Suppressor macrophage (primary cell): ENCODE measurements around the gene SLC35G3.
"Not testable (repeated sequence)": the region's sequence is repeated elsewhere in the genome, so short reads cannot be mapped to it uniquely, and the experiment has no call there.

Source experiments
- DNase-seq, 4 experiments: peaks; one replicate each; pipeline ENCODE4 v3.0.0-alpha.2; 2020 to 2022
- total RNA-seq, 17 experiments: gene quantifications; one replicate each; lab custom pipeline; 2026; ENCODE audit warnings: mixed read lengths in 6 of 17, inconsistent platforms in 3 of 17; lab: John Stamatoyannopoulos, UW

The SLC35G3 gene
- total RNA-seq: 0 to 1.2 (median 0) reads per million in 17 experiments

DNA sequence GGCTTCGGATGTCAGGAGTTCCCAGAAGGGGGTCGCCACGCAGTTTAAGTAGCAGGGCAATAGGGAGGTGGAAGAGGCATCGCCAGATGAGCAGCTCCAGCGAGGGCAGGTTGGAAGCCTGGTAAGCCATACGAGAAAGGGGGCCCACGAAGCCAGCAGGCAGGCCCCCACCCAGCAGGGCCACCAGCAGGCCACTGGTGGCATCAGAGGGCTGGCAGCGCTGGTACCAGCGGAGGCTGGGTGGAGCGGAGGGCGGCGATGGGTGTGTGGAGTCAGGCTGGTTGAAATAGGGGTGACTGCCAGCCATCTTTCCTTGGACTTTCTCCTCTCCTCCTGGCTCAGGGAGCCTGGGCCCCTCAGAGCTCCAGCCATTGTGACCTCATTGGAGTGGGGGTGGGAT is at the start of gene SLC35G3:
SLC35G3 (minus strand) TSS at position 393 of the 400 bp plus-strand sequence; CDS start at position 307, 86 bp downstream.
- DNase-seq: not testable (repeated sequence)

DNA sequence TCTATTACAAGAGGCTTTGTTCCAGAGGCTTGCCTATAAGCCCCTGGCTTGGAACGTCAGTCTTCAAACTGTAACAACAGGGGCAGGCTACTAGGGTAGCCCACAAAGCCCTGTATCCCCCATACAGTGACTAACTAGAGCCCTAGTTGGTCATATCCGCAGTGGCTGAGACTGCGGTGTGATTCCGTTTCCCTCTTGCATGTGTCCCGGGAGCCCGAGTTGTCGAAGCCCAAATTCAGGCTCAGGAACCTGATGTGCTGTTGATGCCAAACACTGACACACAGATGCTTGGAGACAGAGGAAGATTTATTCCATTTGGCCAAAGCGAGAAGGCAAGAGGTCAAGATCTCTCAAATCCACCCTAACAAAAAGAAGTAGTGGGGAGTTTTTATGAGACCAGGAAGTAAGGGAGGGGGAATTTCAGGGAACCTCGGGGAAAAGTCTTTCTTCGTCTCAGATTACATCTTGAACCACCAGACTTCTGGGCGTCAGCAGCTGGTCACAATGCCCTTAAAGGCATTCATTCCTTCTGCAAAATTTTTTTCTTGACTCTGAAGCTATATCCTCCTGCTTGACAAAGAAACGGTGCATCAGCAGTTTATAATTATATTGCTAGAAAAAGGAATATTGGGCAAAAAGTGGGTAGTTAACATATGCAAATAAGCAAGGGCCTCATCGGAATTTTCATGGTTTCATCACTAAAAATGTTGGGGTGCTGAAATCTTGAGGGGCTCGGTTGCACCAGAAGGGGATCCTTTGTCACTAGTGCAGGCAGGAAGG is 49.6 kb upstream of the SLC35G3 start:
- DNase-seq: peak; percentile 74 to 77 (median 74)

DNA sequence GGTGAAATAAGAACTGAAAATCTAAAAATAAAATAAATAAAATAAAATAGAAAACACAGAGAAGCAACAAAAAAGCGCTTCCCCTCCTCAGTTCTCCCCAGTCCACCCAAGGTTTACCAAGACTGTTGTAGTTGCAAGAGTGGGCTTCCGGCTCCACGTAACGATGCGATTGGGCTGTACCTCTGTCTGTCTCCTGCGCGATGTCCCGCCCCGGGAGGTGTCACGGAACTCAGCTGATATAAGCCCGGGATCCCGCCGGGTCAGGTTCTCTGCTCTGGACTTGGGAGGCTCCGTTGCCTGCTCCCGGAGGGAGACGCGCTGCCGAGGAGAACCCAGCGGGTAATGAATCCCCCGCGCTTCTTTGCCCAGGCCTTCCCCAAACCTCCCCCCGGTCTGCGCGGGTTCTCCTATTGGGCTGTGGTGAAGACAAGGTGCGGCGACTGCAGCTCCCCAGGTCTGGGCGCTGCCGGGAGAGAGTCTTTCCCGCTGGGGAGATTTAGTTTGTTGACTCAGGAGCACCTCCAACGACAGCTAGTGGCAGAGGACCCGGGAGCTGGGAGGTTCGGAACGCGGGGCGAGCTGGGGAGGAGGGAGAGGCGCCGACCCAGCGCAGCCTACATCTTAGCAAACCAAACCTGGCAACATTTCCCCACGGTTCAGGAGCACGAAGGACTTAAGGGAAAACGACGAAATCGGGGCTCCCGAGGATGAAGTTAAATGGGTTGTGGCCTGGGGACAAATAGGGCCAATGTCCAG is 48.8 kb upstream of the SLC35G3 start, which contains the start of gene SLFN5:
SLFN5 (plus strand) TSS at position 268 of the 756 bp plus-strand sequence. CDS start 15,619 bp downstream, outside the sequence.
- peak; percentile 96 to 97 (median 96) for DNase-seq

DNA sequence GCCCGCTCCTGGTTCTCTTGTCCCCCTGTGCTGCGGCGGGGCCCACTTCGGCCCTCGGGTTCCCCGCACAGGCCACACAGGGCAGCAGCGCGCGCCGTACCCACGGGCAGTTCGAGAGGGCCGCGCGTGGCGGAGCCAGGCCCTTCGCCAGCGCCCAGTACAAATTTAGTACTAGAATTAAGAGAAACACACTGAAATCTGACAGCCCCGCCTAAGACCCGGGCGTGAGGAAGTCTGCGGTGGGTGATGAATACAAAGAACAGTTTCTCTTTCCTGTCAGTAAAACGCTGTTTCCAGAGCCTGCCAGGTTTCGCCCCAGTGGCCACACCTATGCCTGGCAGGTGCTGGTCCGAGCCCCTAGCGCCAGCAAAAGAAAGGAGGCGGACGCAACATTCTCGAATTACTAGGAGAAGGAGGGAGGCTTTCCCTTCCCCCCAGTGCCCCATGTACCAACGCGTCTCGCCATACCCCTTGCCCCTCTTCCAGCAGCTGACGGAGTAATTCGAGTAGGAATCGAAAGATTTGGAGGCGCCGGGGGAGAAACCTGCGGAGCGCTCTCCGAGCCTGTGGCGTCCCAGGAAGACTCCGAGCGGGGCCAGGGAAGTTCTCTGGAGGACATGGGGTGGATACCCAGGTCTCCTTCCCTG is 48.1 kb upstream of the SLC35G3 start:
- peak; percentile 44 to 71 (median 68) for DNase-seq

DNA sequence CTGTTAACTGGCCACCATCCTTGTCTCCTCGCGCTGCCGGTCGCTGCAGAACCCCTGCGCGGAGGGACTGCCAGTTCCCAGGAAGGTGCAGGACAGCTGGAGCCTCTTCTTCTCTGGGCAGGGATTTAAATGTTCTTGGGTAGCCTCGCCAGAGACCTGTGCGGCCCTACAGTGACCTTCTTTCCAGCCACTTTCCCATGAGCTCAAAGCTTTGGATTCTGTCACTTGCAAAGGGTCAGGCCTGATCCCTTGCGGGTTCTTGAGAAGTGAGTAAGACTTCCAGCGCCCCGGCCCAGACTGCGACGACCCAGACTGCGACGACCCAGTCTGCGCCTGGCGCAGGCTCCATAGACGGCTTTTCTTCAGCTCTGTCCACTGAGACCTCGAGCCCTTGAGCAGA is 47.3 kb upstream of the SLC35G3 start:
- DNase-seq: no peak

DNA sequence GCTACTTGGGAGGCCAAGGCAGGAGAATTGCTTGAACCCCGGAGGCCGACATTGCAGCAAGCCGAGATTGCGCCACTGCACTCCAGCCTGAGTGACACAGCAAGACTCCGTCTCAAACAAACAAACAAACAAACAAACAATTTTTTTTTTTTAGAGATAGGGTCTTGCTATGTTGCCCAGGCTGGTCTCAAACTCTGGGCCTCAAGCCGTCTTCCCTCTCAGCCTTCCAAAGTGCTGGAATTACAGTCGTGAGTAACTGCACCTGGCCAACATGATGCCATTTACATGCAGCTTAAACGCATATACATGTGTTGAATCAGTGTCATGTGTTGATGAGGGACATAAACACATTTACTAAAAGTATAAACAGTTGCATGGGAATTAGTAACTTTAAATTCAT is 46.7 kb upstream of the SLC35G3 start:
- DNase-seq: no peak

DNA sequence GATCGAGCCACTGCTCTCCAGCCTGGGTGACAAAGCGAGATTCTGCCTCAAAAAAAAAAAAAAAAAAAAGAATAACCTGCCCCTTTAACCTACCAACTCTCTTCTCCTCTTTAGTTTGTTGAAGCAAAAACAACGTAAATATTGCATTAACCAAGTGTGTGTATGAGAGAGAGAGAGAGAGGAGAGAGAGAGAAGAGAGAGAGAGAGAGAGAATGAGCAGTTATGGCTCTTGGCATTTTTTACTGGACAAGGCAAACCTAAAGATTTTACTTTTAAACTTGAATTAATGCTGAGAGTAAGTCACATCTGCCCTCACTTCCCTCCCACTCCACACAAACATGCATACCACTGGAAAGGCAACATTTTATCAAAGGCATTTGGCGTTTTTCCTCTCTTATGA is 45.6 kb upstream of the SLC35G3 start:
- no peak for DNase-seq

DNA sequence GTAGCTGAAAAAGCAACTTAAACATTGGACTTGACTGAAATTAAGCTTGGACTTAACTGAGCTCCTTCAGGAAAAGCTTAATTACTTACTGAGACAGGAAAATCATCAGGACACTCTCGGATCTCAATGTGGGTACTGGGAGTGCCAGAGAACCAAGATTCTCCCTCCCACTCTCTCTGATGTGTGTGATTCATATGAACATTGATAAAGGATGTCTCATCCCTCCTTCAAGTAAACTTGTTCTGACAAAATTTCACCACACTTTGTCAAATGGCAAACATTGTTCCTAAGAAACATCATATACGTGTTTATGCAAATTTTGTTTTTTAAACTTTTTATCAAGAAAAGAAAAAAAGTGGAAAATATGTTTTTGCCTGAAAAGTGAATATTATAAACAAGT is 44.6 kb upstream of the SLC35G3 start:
- no peak for DNase-seq

DNA sequence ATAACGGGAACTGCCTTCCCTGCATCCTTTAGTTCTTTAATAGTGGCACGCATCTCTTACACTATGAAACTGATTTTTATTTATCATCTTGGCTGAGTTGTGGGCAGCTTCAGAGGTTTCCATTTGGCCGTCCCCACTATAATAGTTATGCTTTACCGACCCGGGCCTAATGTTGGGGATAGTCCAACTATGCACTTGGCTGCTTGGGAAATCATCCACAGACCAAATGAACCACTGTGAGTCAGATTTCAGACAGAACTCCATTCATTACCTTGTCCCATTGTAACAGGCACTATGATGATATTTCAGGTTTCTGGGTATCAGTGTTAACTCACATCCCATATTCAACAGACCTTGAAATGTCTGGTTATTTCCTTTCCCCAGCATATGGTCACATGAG is 42.6 kb upstream of the SLC35G3 start:
- DNase-seq: no peak

DNA sequence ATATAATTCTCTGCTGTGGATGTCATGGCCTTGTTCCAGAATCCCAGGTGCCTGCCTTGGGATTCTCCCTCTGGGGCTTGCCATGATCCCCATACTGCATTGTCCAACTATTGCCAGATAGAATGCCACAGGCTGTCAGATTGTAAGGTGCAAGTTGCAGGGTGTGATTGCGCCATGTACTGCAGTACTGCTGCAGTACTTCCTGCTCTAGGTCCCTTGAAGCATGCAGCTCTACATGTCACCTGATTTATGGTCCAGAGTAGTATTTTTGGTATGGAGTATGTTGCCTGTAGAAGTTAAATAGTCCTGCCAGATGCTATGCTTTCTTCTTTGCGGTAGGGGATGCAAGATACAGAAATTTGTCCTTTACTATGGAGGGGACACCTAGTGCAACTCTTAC is 41.7 kb upstream of the SLC35G3 start:
- DNase-seq: peak in 2 of 4 experiments; percentile 23 to 37

DNA sequence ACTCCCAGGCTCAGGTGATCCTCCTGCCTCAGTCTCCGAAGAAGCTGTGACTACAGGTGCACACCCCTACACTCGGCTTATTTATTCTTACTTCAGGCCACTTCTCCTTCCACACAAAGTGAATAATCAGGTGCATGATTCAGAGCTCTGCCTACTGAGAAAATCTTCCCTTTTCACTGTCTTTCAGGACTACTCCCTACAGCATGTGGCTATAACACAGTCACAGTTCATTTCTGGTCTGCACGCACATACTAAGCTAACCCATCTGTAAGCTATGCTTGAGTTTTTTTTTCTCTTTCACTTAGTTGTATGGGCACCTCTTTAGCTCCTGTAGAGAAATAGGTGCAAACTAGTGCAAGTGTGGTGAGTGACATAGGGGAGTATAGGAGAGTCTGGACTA is 41.1 kb upstream of the SLC35G3 start:
- DNase-seq: no peak

DNA sequence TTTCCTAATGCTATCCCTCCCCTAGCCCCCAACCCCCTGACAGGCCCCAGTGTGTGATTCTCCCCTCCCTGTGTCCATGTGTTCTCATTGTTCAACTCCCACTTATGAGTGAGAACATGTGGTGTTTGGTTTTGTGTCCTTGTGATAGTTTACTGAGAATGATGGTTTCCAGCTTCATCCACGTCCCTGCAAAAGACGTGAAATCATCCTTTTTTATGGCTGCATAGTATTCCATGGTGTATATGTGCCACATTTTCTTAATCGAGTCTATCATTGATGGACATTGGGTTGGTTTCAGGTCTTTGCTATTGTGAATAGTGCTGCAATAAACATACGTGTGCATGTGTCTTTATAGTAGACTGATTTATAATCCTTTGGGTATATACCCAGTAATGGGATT is 40.1 kb upstream of the SLC35G3 start:
- DNase-seq: not testable (repeated sequence)

DNA sequence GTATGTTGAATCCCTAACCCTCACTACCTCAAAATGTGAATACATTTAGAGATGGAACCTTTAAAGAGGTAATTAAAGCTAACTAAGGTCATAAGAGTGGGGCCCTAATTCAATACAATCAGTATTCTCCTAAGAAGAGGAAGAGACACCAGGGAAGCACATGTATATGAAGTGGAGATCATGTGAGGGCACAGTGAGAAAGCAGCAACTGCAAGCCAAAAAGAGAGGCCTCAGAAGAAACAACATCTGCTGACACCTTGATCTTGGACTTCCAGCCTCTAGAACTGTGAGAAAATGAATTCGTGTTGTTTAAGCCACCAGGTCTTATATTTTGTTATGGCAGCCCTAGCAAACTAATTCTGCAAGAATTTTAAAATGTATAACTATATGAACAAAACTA is 35.4 kb upstream of the SLC35G3 start:
- peak; percentile 8 to 61 (median 26) for DNase-seq

DNA sequence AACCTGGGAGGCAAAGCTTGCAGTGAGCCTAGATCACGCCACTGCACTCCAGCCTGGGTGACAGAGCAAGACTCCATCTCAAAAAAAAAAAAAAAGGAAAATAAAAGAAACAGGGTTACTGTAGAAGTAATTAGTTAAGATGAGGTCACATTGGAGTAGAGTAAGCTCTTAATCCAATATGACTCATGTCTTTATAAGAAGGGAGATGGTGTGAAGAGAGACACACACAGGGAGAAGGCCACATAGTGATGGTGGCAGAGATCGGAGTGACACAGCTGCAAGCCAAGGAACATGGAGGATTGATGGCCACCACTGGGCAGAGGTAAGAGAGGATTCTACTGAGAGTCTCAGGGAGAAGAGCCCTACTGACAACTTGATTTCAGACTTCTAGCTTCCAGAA is 33.4 kb upstream of the SLC35G3 start:
- DNase-seq: no peak

DNA sequence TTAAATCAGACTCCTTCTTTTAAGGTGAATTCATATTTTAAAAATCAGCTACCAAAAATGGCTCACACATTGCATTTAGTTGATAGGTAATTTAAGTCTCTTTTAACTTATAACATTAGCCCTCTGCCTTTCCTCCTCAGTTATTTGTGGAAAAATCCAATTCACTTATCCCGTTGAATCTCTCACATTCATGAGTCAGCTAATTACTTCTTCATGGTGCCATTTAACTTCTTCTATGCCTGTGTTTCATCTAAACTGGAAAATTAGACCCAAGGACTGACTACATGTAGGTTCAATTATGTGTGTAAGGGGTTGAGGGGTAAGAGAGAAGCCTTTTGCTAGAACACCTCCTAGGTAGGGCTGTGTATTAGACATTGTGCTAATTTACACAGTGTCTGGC is 30.2 kb upstream of the SLC35G3 start:
- DNase-seq: no peak

DNA sequence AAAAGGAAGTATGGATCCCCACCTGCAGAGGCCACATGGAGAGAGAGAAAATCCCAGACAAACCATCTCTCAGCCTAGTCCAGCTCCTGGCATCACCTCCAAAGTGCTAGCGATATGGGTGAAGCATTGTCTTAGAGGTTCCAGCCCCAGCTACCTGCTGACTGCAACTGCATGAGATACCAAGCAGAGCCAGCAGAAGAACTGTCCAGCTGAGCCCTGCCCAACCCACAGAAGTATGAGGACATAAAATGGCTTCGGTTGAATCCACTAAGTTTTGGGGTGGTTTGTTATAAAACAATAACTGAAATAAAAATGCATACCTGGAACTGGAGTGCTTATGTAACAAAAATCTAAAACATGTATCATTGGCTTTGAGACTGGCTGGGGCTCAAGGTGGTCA is 28.3 kb upstream of the SLC35G3 start:
- DNase-seq: no peak

DNA sequence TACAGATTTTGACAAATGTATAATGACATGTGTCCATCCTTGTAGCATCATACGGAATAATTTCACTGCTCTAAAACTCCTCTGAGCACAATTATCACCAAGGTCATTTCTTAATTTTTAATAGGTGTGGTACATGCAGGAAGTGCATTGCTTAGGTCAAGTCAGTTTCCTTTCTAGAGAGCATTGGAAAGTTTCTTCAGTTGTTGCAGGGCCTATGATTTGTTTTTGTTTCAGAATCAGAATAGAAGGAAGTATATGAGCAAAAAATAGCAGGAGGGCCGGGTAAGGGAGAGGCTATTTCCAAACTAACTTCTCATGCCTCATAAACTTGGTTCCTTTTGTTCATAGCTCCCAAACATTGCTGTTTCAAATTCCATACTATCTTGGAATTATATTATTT is 24.7 kb upstream of the SLC35G3 start:
- peak; percentile 13 to 59 (median 46) for DNase-seq

DNA sequence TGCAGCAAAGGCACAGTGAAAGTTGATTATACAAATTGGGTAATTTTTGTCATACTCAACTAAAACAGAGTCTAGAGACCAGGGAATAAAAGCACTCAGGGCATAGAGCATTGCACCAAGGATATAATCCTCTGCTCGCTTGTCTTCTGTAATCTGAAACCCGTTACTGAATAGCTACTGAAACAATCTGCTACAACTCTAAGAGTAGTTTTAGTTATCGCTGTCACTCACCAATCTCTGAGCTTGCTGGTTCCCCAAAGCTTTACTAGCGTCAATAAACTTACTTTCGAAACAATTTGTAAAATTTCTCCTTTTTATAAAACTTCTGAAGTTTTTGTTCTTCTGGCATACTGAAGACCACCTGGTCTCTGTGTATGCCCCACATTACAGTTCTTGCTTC is 22.9 kb upstream of the SLC35G3 start:
- DNase-seq: no peak

DNA sequence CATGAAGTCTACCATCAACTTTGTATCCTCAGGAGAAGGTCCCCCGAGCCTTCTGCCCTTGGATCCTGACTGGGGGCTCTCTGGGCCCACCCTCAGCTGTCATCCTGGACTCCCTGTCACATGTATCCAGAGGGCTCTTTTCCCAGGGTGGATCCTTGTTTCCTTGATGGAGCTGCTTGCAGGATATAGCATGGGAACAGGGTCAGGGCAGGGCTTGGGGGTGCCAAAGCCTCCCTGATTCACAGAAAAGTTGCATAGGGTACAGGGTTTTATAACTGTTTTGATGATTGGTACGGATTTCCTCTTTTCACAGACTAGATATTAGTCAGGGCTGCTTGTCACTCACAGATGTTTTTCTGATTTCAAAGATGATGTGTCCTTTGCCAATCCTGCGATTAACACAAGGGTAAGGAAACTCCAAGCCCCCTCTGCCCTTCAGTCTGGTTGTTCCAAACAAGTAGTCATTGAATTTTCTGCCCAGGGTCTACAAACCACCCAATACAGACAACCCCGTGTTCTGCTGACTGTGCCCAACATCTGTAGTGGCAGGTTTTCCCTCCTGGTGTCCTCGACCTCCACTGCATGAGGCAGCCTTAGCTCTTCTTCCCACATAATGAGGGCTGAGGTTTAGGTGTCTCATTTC is 20.6 kb upstream of the SLC35G3 start:
- DNase-seq: peak in 2 of 4 experiments; percentile 3 to 6

DNA sequence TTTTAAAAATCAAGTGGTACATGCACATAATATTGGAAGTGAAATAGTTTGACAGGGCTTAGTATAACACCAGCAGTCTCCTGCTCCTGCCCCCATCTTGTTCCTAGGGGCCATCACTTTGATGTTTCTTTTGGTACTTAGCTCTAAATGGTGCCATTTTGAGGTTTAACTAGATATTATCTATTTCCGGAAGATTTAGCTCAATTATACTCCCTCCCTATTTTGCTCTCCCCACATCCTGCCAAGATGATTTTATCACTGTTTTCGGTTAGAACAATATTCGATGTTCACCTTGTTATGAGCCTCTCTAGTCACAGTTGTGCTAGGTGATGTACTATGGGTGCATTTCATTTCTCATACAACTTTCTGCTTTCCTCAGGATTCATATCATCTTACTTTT is 20.0 kb upstream of the SLC35G3 start:
- DNase-seq: no peak

DNA sequence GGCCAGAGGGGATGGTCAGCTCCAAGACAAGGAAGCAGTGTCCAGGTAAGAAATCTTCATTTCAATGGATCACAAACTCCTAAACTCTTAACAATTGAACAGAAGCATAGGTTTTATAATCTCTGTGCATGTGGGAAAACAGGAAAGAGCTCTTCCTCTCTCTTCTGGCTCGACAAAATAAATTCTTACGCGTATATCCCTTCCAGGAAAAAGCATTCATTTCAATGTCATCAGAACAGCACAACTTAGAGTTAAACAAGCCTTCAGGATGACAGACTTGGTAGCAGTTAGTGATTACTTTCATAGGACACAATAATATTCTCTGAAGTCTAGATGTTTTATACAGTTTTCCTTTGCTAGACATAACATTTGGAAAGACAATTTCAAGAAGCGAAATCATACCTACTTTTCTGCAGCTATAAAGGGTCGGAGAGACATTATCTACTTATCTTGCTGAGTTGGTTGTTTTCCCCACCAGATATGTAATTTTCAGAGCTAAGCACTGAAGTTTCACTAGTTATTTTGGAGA is 19.3 kb upstream of the SLC35G3 start:
- no peak for DNase-seq

DNA sequence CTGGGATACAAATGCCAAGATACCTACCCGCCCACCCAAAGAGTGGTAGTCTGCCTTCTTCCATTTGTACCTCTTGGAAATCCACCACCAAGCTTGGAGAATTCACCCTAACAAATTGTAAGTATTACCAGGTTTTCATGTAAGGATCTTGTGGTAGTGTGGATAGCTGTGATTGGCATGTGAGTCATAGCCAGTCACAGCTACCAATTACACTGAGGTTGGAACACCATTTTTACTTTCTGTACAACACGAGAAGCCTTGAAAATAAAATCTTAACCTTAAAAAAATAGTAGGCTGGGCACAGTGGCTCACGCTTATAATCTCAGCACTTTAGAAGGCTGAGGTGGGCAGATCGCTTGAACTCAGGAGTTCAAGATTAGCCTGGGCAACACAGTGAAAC is 18.5 kb upstream of the SLC35G3 start:
- no peak for DNase-seq
